Cardiac atrium fibroblast (primary cell): ENCODE data around the gene MAX. TPM values are rescaled to one million over a fixed set of nuclear protein-coding genes. Genes with fewer than 3 reads are reported as not detected.

Experiments used
- total RNA-seq: library from RNA; depleted of rRNA; stranded (reverse); fragments of >200 nt; gene quantifications from 2 replicates; pipeline ENCODE4 v1.2.3, GENCODE V29; 2015

MAX gene, protein sequence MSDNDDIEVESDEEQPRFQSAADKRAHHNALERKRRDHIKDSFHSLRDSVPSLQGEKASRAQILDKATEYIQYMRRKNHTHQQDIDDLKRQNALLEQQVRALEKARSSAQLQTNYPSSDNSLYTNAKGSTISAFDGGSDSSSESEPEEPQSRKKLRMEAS
- total RNA-seq: 38.6 and 41.2 TPM in 2 replicates

DNA sequence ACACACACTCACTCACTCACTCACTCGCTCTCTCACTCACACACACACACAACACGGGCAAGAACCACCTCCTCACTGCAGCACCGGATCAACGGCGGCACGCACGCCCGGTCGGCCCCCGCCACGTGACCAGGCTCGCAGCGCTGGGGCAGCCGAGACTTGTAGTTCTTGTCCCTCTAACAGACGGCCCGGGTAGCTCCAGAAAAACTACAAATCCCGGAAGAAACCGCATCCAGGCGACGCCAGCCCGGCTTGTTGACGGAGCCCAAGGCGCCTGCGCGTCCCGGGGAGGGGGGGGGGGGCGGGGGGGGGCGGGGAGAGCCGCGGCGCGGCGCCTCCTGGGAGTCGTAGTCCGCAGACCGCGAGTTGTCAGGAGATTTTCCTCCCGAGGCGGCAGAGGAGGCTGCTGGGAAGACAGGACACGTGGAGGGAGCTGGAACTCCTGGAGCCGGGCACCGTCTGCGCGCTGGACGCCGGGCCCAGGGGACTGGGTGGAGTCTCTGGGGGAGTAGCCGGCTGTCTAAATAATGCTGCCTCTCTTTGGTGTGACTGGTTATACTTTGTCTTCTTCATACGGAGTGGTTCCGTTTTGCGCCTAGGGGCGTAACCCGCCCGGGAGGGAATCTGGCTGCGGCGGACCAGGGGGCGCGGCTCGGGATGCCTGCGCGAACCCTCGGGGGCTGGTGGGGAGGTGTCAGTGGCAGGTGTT lies at the start of gene MAX:
Gene MAX (minus strand): TSS at position 77 of the 709 bp plus-strand sequence. CDS start 178 bp downstream, outside the sequence.

Other genes with a start within 250 kb of the MAX start
- gene SPTB, start 222.6 kb downstream of the MAX start, total RNA-seq: not detected in 2 replicates
- 53.3 and 59.9 TPM in 2 replicates for gene CHURC1, start 188.1 kb downstream of the MAX start, total RNA-seq
- gene GPX2, start 159.8 kb downstream of the MAX start, total RNA-seq: not detected in 2 replicates
- 7.0 and 7.6 TPM in 2 replicates for gene RAB15, start 130.2 kb downstream of the MAX start, total RNA-seq
- gene FNTB, start 115.6 kb downstream of the MAX start, total RNA-seq: 11.4 and 12.5 TPM in 2 replicates